Measurements from ENCODE around the gene EYS. TPM values are rescaled to one million over a fixed set of nuclear protein-coding genes. Genes with fewer than 3 reads are reported as not detected.

EYS gene
- total RNA-seq, 1 experiment from 2014 or later: not detected

DNA sequence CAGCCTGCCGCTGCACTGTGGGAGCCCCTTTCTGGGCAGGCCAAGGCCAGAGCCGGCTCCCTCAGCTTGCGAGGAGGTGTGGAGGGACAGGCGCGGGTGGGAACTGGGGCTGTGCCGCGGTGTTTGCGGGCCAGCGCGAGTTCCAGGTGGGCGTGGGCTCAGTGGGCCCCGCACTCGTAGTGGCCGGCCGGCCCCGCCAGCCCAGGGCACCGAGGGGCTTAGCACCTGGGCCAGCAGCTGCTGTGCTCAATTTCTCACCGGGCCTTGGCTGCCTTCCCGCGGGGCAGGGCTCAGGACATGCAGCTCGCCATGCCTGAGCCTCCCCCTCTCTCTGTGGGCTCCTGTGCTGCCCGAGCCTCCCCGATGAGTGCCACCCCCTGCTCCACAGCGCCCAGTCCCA is 1683.3 kb downstream of the EYS start:
- Histone ChIP-seq H3K4me1 (ENCODE audit: insufficient read depth, low read length) (no peaks in the 10 kb centered on the region), H2BK120ac (ENCODE audit: low read depth, low read length, poor library complexity, severe bottlenecking) (no peak overlapping the region), H2BK12ac (ENCODE audit: insufficient read length, low read depth, low read length) (no peak overlapping the region), H3K4me2 (ENCODE audit: insufficient read depth, insufficient read length, low read length) (no peak overlapping the region), H2AFZ (ENCODE audit: low read length) (no peak overlapping the region), H4K5ac (ENCODE audit: insufficient read length, low read depth, low read length) (no peak overlapping the region), H3K23me2 (ENCODE audit: insufficient read length, low read depth, low read length, poor library complexity, severe bottlenecking) (no peaks in the 10 kb centered on the region), H2BK20ac (ENCODE audit: low read depth, low read length, poor library complexity, severe bottlenecking) (no peak overlapping the region), H3K18ac (ENCODE audit: insufficient read length, low read depth, low read length) (no peak overlapping the region), H2AK5ac (ENCODE audit: insufficient read length, low read length) (no peak overlapping the region), H2BK5ac (ENCODE audit: insufficient read length, low read length) (no peak overlapping the region), H3K79me1 (ENCODE audit: insufficient read depth, low read depth, low read length, poor library complexity, severe bottlenecking) (no peaks in the 10 kb centered on the region), H3K9me3 (ENCODE audit: control insufficient read depth, low read depth, low read length) (no peaks in the 10 kb centered on the region), H3K27me3 (ENCODE audit: insufficient read depth, low read length) (no peaks in the 10 kb centered on the region), H4K8ac (replicated peaks; ENCODE audit: insufficient read length, low read depth, low read length) (no peak overlapping the region), H3K4ac (ENCODE audit: low read depth, low read length) (no peak overlapping the region), H4K91ac (ENCODE audit: insufficient read length, low read depth, low read length) (no peak overlapping the region), H3K56ac (ENCODE audit: insufficient read length, low read depth, low read length) (no peak overlapping the region), H3K23ac (ENCODE audit: insufficient read length, low read depth, low read length) (no peak overlapping the region), H3K27ac (ENCODE audit: insufficient read length, low read depth, low read length) (no peak overlapping the region), H4K20me1 (ENCODE audit: control insufficient read depth, insufficient read depth, insufficient read length) (no peaks in the 10 kb centered on the region), H2BK15ac (ENCODE audit: low read depth, low read length) (no peak overlapping the region), H3T11ph (ENCODE audit: low read length) (no peak overlapping the region), H3K9ac (ENCODE audit: extremely low read depth, insufficient read length, low read length) (no peak overlapping the region), H3K14ac (ENCODE audit: insufficient read depth, low read length) (no peak overlapping the region), H3K79me2 (ENCODE audit: insufficient read depth, low read length) (no peaks in the 10 kb centered on the region)
- no peak overlapping the region for H3K4me3 Mint-ChIP-seq
- no CpG with 5 or more reads among the region's 24 CpGs for WGBS (ENCODE audit: extremely low coverage, insufficient read length, low lambda C conversion rate)
- peaks cover 7 to 8% of the 10 kb centered on the region in 2 experiments; a peak in 3 of 4 replicates for H3K4me1 Mint-ChIP-seq
- peaks cover 14 to 19% of the 10 kb centered on the region in 2 experiments; a peak in 4 of 5 replicates for H3K9me3 Mint-ChIP-seq
- TF ChIP-seq, protein P1, sequence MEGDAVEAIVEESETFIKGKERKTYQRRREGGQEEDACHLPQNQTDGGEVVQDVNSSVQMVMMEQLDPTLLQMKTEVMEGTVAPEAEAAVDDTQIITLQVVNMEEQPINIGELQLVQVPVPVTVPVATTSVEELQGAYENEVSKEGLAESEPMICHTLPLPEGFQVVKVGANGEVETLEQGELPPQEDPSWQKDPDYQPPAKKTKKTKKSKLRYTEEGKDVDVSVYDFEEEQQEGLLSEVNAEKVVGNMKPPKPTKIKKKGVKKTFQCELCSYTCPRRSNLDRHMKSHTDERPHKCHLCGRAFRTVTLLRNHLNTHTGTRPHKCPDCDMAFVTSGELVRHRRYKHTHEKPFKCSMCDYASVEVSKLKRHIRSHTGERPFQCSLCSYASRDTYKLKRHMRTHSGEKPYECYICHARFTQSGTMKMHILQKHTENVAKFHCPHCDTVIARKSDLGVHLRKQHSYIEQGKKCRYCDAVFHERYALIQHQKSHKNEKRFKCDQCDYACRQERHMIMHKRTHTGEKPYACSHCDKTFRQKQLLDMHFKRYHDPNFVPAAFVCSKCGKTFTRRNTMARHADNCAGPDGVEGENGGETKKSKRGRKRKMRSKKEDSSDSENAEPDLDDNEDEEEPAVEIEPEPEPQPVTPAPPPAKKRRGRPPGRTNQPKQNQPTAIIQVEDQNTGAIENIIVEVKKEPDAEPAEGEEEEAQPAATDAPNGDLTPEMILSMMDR (conservative IDR thresholded peaks at IDR 0.05): no peak
- DNase-seq: no peak
- H3K27me3 Mint-ChIP-seq (ENCODE audit: low read depth): no peaks in the 10 kb centered on the region
- peaks cover 0 to 19% (median 7%) of the 10 kb centered on the region in 3 experiments; a peak in 1 of 7 replicates for H3K36me3 Mint-ChIP-seq (ENCODE audit: insufficient read depth in 1 of 3, low read depth in 3 of 3)
- no peak overlapping the region for H3K27ac Mint-ChIP-seq
